Renal pelvis (tissue), 12 donors: ENCODE data around the gene GTF2H4. TPM values are rescaled to one million over a fixed set of nuclear protein-coding genes. Genes with fewer than 3 reads are reported as not detected.
A peak's percentile ranks its signal among the peaks of the same experiment; 100 is the strongest.
"Not testable (repeated sequence)": the region's sequence is repeated elsewhere in the genome, so short reads cannot be mapped to it uniquely, and the experiment has no call there.

Experiments
- DNase-seq: peaks from one replicate; pipeline ENCODE4 v3.0.0-alpha.2; 2013
- long read RNA-seq, 16 experiments: transcript quantifications; one replicate each; lab custom pipeline, GENCODE V29; 2026
- polyA plus RNA-seq, 3 donors: library from polyadenylated mRNA; unstranded; fragments of 120-200 nt; gene quantifications; one replicate each; pipeline ENCODE4 v1.2.1, GENCODE V29; 2013; ENCODE audit not compliant: insufficient read length in 3 of 3

GTF2H4 gene
- polyA plus RNA-seq = 10 to 100 TPM; 48.1 to 50.5 (median 48.9) TPM
- long read RNA-seq, donor 1, transcript GTF2H4-201 (14 exons, 1,735 nt) = major isoform, 6 of 16 reads
- long read RNA-seq, donor 1, partial matches to known transcripts = 9 of 16 reads
- long read RNA-seq, donor 1, other reads (novel, unspliced or antisense) = 0 of 16 reads
- long read RNA-seq, donor 2, partial matches to known transcripts = 0 of 5 reads
- long read RNA-seq, donor 2, other reads (novel, unspliced or antisense) = 0 of 5 reads
- long read RNA-seq, donor 3, transcript GTF2H4-201 (14 exons, 1,735 nt) = major isoform, 6 of 8 reads
- long read RNA-seq, donor 3, partial matches to known transcripts = 0 of 8 reads
- long read RNA-seq, donor 3, other reads (novel, unspliced or antisense) = 0 of 8 reads
- long read RNA-seq, donor 4, transcript GTF2H4-201 (14 exons, 1,735 nt) = major isoform, 7 of 16 reads
- long read RNA-seq, donor 4, partial matches to known transcripts = 5 of 16 reads
- long read RNA-seq, donor 4, other reads (novel, unspliced or antisense) = 0 of 16 reads
- long read RNA-seq, donor 5, partial matches to known transcripts = 0 of 3 reads
- long read RNA-seq, donor 5, other reads (novel, unspliced or antisense) = 0 of 3 reads
- long read RNA-seq, donor 6, partial matches to known transcripts = 10 of 17 reads
- long read RNA-seq, donor 6, other reads (novel, unspliced or antisense) = 0 of 17 reads
- long read RNA-seq, donor 7, transcript GTF2H4-201 (14 exons, 1,735 nt) = major isoform, 5 of 9 reads
- long read RNA-seq, donor 7, partial matches to known transcripts = 0 of 9 reads
- long read RNA-seq, donor 7, other reads (novel, unspliced or antisense) = 0 of 9 reads
- long read RNA-seq, donor 8, partial matches to known transcripts = 0 of 2 reads
- long read RNA-seq, donor 8, other reads (novel, unspliced or antisense) = 0 of 2 reads
- long read RNA-seq, donor 9, partial matches to known transcripts = 11 of 17 reads
- long read RNA-seq, donor 9, other reads (novel, unspliced or antisense) = 0 of 17 reads
- long read RNA-seq, donor 10, partial matches to known transcripts = 9 of 16 reads
- long read RNA-seq, donor 10, other reads (novel, unspliced or antisense) = 0 of 16 reads
- long read RNA-seq, donor 11, transcript GTF2H4-201 (14 exons, 1,735 nt) = major isoform, 6 of 9 reads
- long read RNA-seq, donor 11, partial matches to known transcripts = 0 of 9 reads
- long read RNA-seq, donor 11, other reads (novel, unspliced or antisense) = 0 of 9 reads
- long read RNA-seq, donor 12, partial matches to known transcripts = 0 of 8 reads
- long read RNA-seq, donor 12, other reads (novel, unspliced or antisense) = 0 of 8 reads
- long read RNA-seq, donor 13, partial matches to known transcripts = 0 of 3 reads
- long read RNA-seq, donor 13, other reads (novel, unspliced or antisense) = 0 of 3 reads
- long read RNA-seq, donor 14, transcript GTF2H4-201 (14 exons, 1,735 nt) = major isoform, 8 of 15 reads
- long read RNA-seq, donor 14, partial matches to known transcripts = 6 of 15 reads
- long read RNA-seq, donor 14, other reads (novel, unspliced or antisense) = 0 of 15 reads
- long read RNA-seq, donor 15, transcript GTF2H4-201 (14 exons, 1,735 nt) = major isoform, 8 of 26 reads
- long read RNA-seq, donor 15, partial matches to known transcripts = 12 of 26 reads
- long read RNA-seq, donor 15, other reads (novel, unspliced or antisense) = 5 of 26 reads
- long read RNA-seq, donor 16, transcript GTF2H4-201 (14 exons, 1,735 nt) = major isoform, 8 of 17 reads
- long read RNA-seq, donor 16, partial matches to known transcripts = 5 of 17 reads
- long read RNA-seq, donor 16, other reads (novel, unspliced or antisense) = 0 of 17 reads

- DNase-seq = peak; percentile 98
These were observed at the start of gene GTF2H4 for GRCh38 chr6:30907758-30908591. TSS of gene GTF2H4 (plus strand) at chr6:30908207.

- not testable (repeated sequence) for DNase-seq
These were observed 48.3 kb upstream of the GTF2H4 start for GRCh38 chr6:30859726-30860125.

DNA sequence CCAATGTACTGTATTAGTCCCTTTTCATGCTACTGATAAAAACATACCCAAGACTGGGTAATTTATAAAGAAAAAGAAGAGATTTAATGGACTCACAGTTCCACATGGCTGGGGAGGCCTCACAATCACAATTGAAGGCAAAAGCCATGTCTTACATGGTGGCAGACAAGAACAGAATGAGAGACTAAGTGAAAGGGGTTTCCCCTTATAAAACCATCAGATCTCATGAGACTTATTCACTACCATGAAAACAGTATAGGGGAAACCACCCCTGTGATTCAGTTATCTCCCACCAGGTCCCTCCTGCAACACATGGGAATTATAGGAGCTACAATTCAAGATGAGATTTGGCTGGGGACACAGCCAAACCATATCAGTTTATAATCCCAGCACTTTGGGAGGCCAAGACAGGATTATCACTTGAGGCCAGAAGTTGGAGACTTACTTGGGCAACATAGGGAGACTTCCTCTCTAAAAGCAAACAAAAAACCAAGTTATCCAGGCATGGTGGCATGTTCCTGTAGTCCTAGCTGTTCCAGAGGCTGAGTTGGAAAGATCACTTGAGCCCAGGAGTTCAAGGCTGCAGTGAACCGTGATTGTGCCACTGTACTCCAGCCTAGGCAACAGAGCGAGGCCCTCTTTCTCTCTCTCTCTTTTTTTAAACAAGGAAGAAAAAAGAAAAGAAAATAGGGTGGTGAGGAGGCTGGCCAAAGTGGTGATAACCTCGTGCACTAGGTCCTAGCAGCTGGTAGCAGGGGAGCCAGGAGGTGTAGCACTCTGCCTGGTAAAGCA, 46.6 kb upstream of the GTF2H4 start:
- no peak for DNase-seq

GRCh38 chr6:30862156-30862875, 45.7 kb upstream of the GTF2H4 start:
- DNase-seq = no peak

DNA sequence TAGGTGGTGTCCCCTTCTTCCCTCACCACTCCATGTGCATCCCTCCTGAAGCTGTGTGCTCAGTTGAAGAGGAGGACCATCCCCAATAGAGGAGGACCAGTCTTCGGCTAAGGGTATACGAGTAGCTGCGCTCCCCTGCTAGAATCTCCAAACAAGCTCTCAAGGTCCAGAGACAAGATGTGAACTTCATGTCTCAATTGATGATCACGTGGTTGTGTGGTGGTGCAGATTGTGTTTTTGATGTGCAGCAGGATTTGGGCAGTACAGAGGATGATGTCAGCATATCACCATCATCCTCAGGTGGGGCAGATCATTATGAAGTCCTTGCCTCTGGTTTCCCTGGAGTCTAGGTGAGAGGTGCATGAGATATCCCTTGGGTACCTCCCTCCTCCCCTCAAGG, 43.7 kb upstream of the GTF2H4 start:
- no peak for DNase-seq

GRCh38 chr6:30869241-30869749, 38.7 kb upstream of the GTF2H4 start:
- DNase-seq = not testable (repeated sequence)

DNA sequence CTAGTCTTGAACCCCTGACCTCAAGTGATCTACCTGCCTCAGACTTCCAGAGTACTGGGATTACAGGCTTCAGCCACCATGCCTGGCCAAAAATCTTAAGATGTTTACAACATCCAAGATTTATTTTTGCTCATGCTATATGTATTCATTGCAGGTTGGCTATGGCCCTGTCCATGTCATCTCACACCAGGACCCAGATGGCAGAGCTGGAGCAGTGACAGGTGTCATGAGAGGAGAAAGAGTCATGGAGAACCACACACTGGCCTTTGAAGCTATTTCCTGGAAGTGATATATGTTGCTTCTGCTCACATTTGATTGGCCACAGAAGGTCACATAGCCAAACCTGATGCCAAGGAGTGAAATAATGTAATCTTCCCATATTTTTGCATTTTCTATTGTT, 37.5 kb upstream of the GTF2H4 start:
- DNase-seq = no peak

- no peak for DNase-seq
These were observed 36.3 kb upstream of the GTF2H4 start for GRCh38 chr6:30871592-30872183.

GRCh38 chr6:30873137-30873640, 34.8 kb upstream of the GTF2H4 start:
- no peak for DNase-seq

GRCh38 chr6:30873795-30874194, 34.2 kb upstream of the GTF2H4 start:
- DNase-seq = not testable (repeated sequence)

- no peak for DNase-seq
These were observed 32.6 kb upstream of the GTF2H4 start for GRCh38 chr6:30875244-30876038.

GRCh38 chr6:30876039-30876730, 31.8 kb upstream of the GTF2H4 start:
- no peak for DNase-seq

- peak; percentile 92 for DNase-seq
These were observed 30.4 kb upstream of the GTF2H4 start for GRCh38 chr6:30877419-30878262.

DNA sequence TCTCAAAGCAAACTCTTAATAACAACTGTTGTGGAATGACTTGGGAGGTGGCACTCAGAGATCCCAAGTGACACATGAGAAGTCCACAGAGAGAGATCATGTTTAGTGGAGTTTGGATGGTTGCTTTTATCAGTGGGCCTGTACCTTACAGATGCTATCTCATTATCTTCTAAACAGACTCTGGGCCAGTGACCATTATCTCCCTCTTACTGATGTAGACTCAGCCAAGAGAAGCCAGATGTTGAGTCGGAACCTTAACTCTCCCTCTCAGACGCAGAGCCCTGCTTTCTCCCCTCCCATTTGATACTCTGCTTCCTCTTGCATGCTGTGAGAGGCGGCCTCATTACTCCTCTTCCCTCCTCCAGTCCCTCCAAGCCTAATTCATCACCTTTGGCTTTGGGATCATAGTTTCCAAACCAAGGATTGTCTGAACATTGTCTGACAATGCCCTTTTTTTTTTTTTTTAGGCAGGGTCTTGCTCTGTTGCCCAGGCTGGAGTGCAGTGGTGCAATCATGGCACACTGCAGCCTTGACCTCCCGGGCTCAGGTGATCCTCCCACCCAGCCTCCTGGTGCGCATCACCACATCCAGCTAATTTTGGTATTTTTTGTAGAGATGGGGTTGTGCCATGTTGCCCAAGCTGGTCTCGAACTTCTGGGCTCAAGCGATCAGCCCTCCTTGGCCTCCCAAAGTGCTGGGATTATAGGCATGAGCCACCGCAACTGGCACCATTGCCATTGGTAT, 28.2 kb upstream of the GTF2H4 start:
- no peak for DNase-seq
